GM23338 (cell line): ENCODE measurements around the gene ZNF275. TPM values are rescaled to one million over a fixed set of nuclear protein-coding genes. Genes with fewer than 3 reads are reported as not detected.

Source experiments
- ATAC-seq: fragments of 200-7000 bp; cut with Tn5 transposase; 3 replicates; pipeline ENCODE4 v1.9.1; 2020
- DNase-seq: peaks from one replicate; pipeline ENCODE4 v3.0.0-alpha.2; 2015; ENCODE audit warnings: low spot score
- H2AFZ ChIP-seq: fragments of 200-600 bp; sonication (generic); 2 replicates; pipeline ENCODE4 v1.8.0; 2016; ENCODE audit warnings: antibody characterized with exemption, mild to moderate bottlenecking, moderate library complexity
- H3F3A ChIP-seq: fragments of 200-600 bp; sonication (generic); replicated peaks from 2 replicates; pipeline ENCODE4 v1.8.0; 2017; ENCODE audit warnings: antibody characterized with exemption, mixed run types, low read depth
- H3K27ac ChIP-seq: fragments of 200-600 bp; sonication (generic); 2 replicates; pipeline ENCODE4 v1.6.1; 2016; ENCODE audit warnings: low read depth
- H3K27me3 ChIP-seq: fragments of 200-600 bp; sonication (generic); 2 replicates; pipeline ENCODE4 v1.8.0; 2016; ENCODE audit warnings: mild to moderate bottlenecking, mixed run types, moderate library complexity; ENCODE audit not compliant: insufficient read depth
- H3K36me3 ChIP-seq: fragments of 200-600 bp; sonication (generic); 2 replicates; pipeline ENCODE4 v1.8.0; 2016; ENCODE audit warnings: mild to moderate bottlenecking; ENCODE audit not compliant: insufficient read depth
- H3K4me1 ChIP-seq: fragments of 200-600 bp; sonication (generic); 2 replicates; pipeline ENCODE4 v1.8.0; 2016; ENCODE audit warnings: mild to moderate bottlenecking, moderate library complexity; ENCODE audit not compliant: insufficient read depth
- H3K4me2 ChIP-seq: fragments of 200-600 bp; sonication (generic); 2 replicates; pipeline ENCODE4 v1.7.1; 2017; ENCODE audit warnings: mixed run types
- H3K4me3 ChIP-seq: fragments of 200-600 bp; sonication (generic); 2 replicates; pipeline ENCODE4 v1.6.1; 2016; ENCODE audit warnings: mixed run types
- H3K79me2 ChIP-seq: fragments of 200-600 bp; sonication (generic); replicated peaks from 2 replicates; pipeline ENCODE4 v1.8.0; 2017; ENCODE audit warnings: mild to moderate bottlenecking; ENCODE audit not compliant: insufficient read depth
- H3K9me2 ChIP-seq: fragments of 200-600 bp; sonication (generic); 2 replicates; pipeline ENCODE4 v1.8.0; 2017; ENCODE audit not compliant: insufficient read depth
- H4K20me1 ChIP-seq: fragments of 200-600 bp; sonication (generic); replicated peaks from 2 replicates; pipeline ENCODE4 v1.8.0; 2017; ENCODE audit warnings: mild to moderate bottlenecking; ENCODE audit not compliant: insufficient read depth
- H3K27ac Mint-ChIP-seq: 2 replicates; pipeline ENCODE4 v1.8.0; 2020; ENCODE audit warnings: inconsistent platforms, mild to moderate bottlenecking, moderate library complexity, mixed read lengths
- H3K27me3 Mint-ChIP-seq: 3 replicates; pipeline ENCODE4 v1.8.0; 2022; ENCODE audit warnings: low read depth, mild to moderate bottlenecking, moderate library complexity, mixed read lengths, inconsistent platforms; ENCODE audit not compliant: insufficient read depth, poor library complexity
- H3K36me3 Mint-ChIP-seq: 3 replicates; pipeline ENCODE4 v1.8.0; 2021; ENCODE audit warnings: low read depth, mild to moderate bottlenecking, inconsistent platforms, moderate library complexity, mixed read lengths
- H3K4me1 Mint-ChIP-seq: 3 replicates; pipeline ENCODE4 v1.8.0; 2020; ENCODE audit warnings: mild to moderate bottlenecking, inconsistent platforms, mixed read lengths
- H3K4me3 Mint-ChIP-seq: 3 replicates; pipeline ENCODE4 v1.8.0; 2021; ENCODE audit warnings: moderate library complexity, mild to moderate bottlenecking, inconsistent platforms, mixed read lengths
- H3K9me3 Mint-ChIP-seq: 3 replicates; pipeline ENCODE4 v1.8.0; 2020; ENCODE audit warnings: moderate library complexity, mild to moderate bottlenecking, inconsistent platforms, mixed read lengths
- ETS1 ChIP-seq: IDR thresholded peaks from 2 replicates; pipeline ENCODE4 v1.6.1; 2016; ENCODE audit warnings: antibody characterized with exemption
- JUNB ChIP-seq: IDR thresholded peaks from one replicate; pipeline ENCODE4 v1.6.1; 2016; ENCODE audit warnings: antibody characterized with exemption; ENCODE audit not compliant: unreplicated experiment
- NANOG ChIP-seq: IDR thresholded peaks from 2 replicates; pipeline ENCODE4 v1.6.1; 2016; ENCODE audit warnings: antibody characterized with exemption, borderline replicate concordance
- POLR2AphosphoS5 ChIP-seq: IDR thresholded peaks from 2 replicates; pipeline ENCODE4 v1.6.1; 2016; ENCODE audit warnings: antibody characterized with exemption, low read depth
- STAT1 ChIP-seq: IDR thresholded peaks from one replicate; pipeline ENCODE4 v1.6.1; 2016; ENCODE audit warnings: antibody characterized with exemption; ENCODE audit not compliant: unreplicated experiment
- ZNF114 ChIP-seq: fragments of 250-450 bp; sonication (Bioruptor Pico); IDR thresholded peaks from 2 replicates; pipeline ENCODE4 v1.5.0; 2020; ENCODE audit warnings: mild to moderate bottlenecking, moderate library complexity
- ZNF331 ChIP-seq: fragments of 250-450 bp; sonication (Bioruptor Pico); IDR thresholded peaks from 2 replicates; pipeline ENCODE4 v1.5.0; 2020; ENCODE audit warnings: low read depth, mild to moderate bottlenecking, moderate library complexity
- polyA plus RNA-seq: library from polyadenylated mRNA; unstranded; fragments of >200 nt; fragmentation: Nextera tagmentation; extraction: Ambion mirVana; gene quantifications from 2 replicates; pipeline ENCODE4 v1.2.1, GENCODE V29; 2016
- total RNA-seq: library from RNA; depleted of rRNA; stranded (reverse); fragments of >200 nt; shearing (Covaris generic); gene quantifications from 2 replicates; pipeline ENCODE4 v1.2.3, GENCODE V29; 2014
- TF ChIP-seq, protein P1 (sequence below), 2 experiments: fragments of 200-600 bp in 1 of 2; sonication (generic) in 1 of 2; conservative IDR thresholded peaks; 2 replicates each; pipeline versions ENCODE4 v1.5.1 to v1.6.1; 2016 to 2017; ENCODE audit warnings: antibody characterized with exemption in 2 of 2, low read depth in 2 of 2, mild to moderate bottlenecking in 2 of 2, moderate library complexity in 1 of 2

ZNF275 gene
- total and polyA plus RNA-seq, 2 experiments from 2014 or later, result 3.2 to 12.3 TPM

GRCh38 chrX:153312842-153313241 lies 21.1 kb upstream of the ZNF275 start (continued):
- TF ChIP-seq STAT1 (no peak), ZNF114 (no peak), NANOG (no peak)

- H2AFZ ChIP-seq, result no peak overlapping the region
- H3K9me2 ChIP-seq, result no peaks in the 10 kb centered on the region
- H3K4me3 ChIP-seq, result no peak overlapping the region
- no peak overlapping the region for H3K27ac ChIP-seq
- no peaks in the 10 kb centered on the region for H3K79me2 ChIP-seq
- H3K27ac Mint-ChIP-seq, result no peak overlapping the region
- TF ChIP-seq ETS1 (no peak), POLR2AphosphoS5 (no peak), JUNB (no peak), ZNF114 (no peak), ZNF331 (no peak), NANOG (no peak), STAT1 (no peak)
- TF ChIP-seq, protein P1, sequence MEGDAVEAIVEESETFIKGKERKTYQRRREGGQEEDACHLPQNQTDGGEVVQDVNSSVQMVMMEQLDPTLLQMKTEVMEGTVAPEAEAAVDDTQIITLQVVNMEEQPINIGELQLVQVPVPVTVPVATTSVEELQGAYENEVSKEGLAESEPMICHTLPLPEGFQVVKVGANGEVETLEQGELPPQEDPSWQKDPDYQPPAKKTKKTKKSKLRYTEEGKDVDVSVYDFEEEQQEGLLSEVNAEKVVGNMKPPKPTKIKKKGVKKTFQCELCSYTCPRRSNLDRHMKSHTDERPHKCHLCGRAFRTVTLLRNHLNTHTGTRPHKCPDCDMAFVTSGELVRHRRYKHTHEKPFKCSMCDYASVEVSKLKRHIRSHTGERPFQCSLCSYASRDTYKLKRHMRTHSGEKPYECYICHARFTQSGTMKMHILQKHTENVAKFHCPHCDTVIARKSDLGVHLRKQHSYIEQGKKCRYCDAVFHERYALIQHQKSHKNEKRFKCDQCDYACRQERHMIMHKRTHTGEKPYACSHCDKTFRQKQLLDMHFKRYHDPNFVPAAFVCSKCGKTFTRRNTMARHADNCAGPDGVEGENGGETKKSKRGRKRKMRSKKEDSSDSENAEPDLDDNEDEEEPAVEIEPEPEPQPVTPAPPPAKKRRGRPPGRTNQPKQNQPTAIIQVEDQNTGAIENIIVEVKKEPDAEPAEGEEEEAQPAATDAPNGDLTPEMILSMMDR (conservative IDR thresholded peaks at IDR 0.05; ENCODE audit: low read depth in 2 of 2), result no peak
- H3K27me3 ChIP-seq, result peaks cover 10% of the 10 kb centered on the region
- H3K36me3 Mint-ChIP-seq, result no peaks in the 10 kb centered on the region
- H3K4me2 ChIP-seq, result no peak overlapping the region
- no peak overlapping the region for H3K4me3 Mint-ChIP-seq
- no peaks in the 10 kb centered on the region for H3F3A ChIP-seq
- H3K9me3 Mint-ChIP-seq, result no peaks in the 10 kb centered on the region
- no peaks in the 10 kb centered on the region for H3K4me1 ChIP-seq
- ATAC-seq (no peak), DNase-seq (no peak)
- no peaks in the 10 kb centered on the region for H4K20me1 ChIP-seq
- H3K27me3 Mint-ChIP-seq, result peaks cover 11% of the 10 kb centered on the region
- peaks cover 7% of the 10 kb centered on the region; the same call in 2 of the 3 replicates for H3K4me1 Mint-ChIP-seq
- no peaks in the 10 kb centered on the region for H3K36me3 ChIP-seq
These were observed 16.6 kb upstream of the ZNF275 start for GRCh38 chrX:153317306-153317705.

DNA sequence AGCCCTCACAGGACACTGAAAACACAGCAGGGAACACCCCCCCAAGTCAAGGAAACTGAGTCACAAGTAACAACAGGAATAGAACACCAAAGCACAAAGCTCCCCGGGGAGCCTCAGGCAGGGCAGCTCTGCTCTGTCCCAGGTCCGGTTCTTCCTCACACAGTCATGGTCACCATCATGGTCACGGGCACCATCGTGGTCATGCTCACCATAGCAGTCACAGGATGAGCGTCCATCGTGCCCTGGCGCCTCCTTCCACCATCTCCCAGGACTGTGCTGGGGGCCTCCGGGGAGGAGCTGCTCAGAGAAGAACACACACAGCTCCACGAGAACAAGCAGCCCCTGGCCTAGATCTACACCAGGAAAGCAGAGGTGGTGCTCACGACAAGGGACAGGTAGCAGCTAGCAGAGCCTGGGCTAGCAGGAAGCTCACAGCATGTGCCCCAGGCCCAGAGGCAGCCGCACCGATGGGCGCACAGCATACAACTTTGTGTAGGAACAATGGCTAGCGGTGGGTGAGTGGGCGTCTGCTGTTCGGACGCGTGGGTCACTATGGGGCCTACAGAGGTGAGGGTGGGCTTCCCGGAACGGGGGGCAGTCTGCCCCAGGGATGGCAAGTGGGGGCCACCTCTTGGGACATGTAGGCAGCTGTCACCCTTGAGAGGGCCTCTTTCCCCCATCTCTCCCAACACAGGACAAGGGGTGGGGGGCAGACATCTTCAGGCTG lies 15.8 kb upstream of the ZNF275 start:
- H2AFZ ChIP-seq, result no peak overlapping the region
- H4K20me1 ChIP-seq, result no peaks in the 10 kb centered on the region
- H3K27ac ChIP-seq, result no peak overlapping the region
- Mint-ChIP-seq H3K36me3 (no peaks in the 10 kb centered on the region), H3K9me3 (no peaks in the 10 kb centered on the region), H3K4me1 (peaks cover 7% of the 10 kb centered on the region; the same call in 2 of the 3 replicates), H3K27me3 (peaks cover 11% of the 10 kb centered on the region), H3K27ac (no peak overlapping the region), H3K4me3 (no peak overlapping the region)
- no peaks in the 10 kb centered on the region for H3K36me3 ChIP-seq
- no peaks in the 10 kb centered on the region for H3K79me2 ChIP-seq
- no peaks in the 10 kb centered on the region for H3K4me1 ChIP-seq
- H3K4me2 ChIP-seq, result no peak overlapping the region
- peaks cover 18% of the 10 kb centered on the region for H3K27me3 ChIP-seq
- no peaks in the 10 kb centered on the region for H3K9me2 ChIP-seq
- H3F3A ChIP-seq, result no peaks in the 10 kb centered on the region
- no peak overlapping the region for H3K4me3 ChIP-seq
- no peak for ATAC-seq
- no peak for TF ChIP-seq ZNF114
- no peak for TF ChIP-seq NANOG
- no peak for DNase-seq
